ENCODE results near the gene IGBP1. TPM values are rescaled to one million over a fixed set of nuclear protein-coding genes. Genes with fewer than 3 reads are reported as not detected.

Gene IGBP1
- polyA plus RNA-seq (2013) = 135 TPM

DNA sequence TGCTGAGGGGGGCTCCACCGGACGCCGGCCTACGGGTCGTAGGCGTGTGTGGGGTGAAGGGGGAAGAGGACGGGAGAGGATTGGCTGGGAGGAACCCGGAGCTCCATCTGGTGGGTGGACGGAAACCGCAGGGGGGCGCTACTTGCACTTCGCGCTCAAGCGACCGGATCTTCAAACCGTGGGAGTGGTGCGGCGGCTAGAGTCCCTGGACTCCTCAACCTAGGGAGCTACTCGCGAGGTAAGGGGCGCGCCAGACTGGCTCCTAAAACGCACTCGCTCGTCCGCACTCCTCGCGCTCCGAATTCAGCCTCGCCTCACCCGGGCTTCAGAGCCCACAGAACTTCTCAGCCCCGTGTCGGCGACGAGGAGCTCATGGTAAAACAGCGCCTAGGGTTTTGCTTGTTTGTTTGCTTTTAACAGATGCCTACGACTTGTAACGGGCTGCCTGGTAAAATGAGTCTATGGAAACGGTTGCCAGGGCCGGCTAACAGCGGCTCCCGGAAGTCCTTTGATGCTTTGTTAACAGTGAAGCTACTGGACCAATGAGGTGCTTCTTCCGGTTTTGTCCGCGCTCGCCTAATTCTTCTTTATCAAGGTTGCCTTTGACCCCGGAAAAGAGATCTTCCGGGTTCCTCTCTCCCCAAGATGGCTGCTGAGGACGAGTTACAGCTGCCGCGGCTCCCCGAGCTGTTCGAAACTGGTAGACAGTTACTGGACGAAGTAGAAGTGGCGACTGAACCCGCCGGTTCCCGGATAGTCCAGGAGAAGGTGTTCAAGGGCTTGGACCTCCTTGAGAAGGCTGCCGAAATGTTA, at the start of gene IGBP1:
TSS of gene IGBP1 (plus strand) at position 145 of the 813 bp plus-strand sequence. CDS start at position 646, 501 bp downstream.
- WGBS (ENCODE audit: insufficient coverage) = 28% methylated on average over 52 of the region's 59 CpGs

DNA sequence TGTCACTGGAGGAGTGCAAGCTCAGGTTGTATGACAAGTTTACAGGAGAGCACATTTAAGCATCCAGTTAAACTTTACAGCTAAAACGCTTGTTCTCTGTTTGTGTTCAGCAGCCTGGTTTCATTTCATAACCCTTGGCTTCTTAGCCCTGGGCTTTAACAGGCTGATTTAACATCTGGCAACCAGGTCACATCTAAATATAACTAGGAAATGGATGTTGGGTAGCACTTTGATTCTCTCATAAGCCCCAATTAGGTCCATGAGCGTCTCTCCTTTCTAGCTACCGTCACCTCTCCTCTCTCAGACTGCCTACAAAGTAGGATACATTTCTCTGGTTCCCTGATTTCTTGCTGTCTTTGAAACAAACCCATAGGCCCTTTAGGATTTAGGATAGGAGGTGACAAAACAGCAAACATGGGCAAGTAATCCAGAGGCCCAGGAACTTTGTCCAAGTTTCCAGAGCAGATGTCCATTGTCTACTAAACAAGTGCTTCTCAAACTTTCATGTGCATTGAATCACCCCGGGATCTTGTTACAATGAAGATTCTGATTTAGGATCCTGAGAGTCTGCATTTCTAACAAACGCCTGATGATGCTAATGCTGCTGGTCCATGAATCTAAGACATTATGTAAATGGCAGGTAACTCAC, 48.5 kb upstream of the IGBP1 start:
- 75% methylated on average over 2 of the region's 5 CpGs for WGBS (ENCODE audit: insufficient coverage)
- CTCF ChIA-PET = no interaction called here

More for the DNA sequence above, at the start of gene IGBP1:
- Histone ChIP-seq H3K9me3 (ENCODE audit: control extremely low read depth in 1 of 5, control insufficient read depth in 4 of 5, insufficient read depth in 2 of 5, low read depth in 1 of 5, low read length in 4 of 5) (peaks cover 0 to 6% (median 0%) of the 10 kb centered on the region in 5 experiments), H3K36me3 (ENCODE audit: control insufficient read depth in 4 of 4, insufficient read depth in 4 of 4, low read length in 3 of 4) (peaks cover 0 to 8% (median 4%) of the 10 kb centered on the region in 4 experiments), H3K4me3 (ENCODE audit: control insufficient read depth in 1 of 7, extremely low read depth in 1 of 7, insufficient read depth in 4 of 7, low read depth in 2 of 7, low read length in 6 of 7) (peak within 1 kb of the TSS; percentile 70 to 87 (median 80)), H3K27ac (ENCODE audit: insufficient read depth in 1 of 2, low read depth in 1 of 2, low read length in 2 of 2, poor library complexity in 1 of 2, severe bottlenecking in 2 of 2) (peak within 1 kb of the TSS; percentile 86 to 94), H3K4me1 (ENCODE audit: control extremely low read depth in 1 of 4, control insufficient read depth in 4 of 4, insufficient read depth in 4 of 4, low read length in 3 of 4) (peaks cover 2 to 27% (median 9%) of the 10 kb centered on the region in 4 experiments), H3K27me3 (replicated peaks in 2 of 5; ENCODE audit: control insufficient read depth in 4 of 5, insufficient read depth in 5 of 5, low read length in 4 of 5) (no peaks in the 10 kb centered on the region)
- peak; percentile 88 to 94 (median 92) for DNase-seq
- ChIA-PET CTCF (interaction anchor here (0.7 to 1.6 kb wide), 5 partner anchors 14 to 251 kb away, joined by 3 to 5 read pairs (median 3); no protein-coding TSS in a partner anchor), POLR2A (no interaction called here)

DNA sequence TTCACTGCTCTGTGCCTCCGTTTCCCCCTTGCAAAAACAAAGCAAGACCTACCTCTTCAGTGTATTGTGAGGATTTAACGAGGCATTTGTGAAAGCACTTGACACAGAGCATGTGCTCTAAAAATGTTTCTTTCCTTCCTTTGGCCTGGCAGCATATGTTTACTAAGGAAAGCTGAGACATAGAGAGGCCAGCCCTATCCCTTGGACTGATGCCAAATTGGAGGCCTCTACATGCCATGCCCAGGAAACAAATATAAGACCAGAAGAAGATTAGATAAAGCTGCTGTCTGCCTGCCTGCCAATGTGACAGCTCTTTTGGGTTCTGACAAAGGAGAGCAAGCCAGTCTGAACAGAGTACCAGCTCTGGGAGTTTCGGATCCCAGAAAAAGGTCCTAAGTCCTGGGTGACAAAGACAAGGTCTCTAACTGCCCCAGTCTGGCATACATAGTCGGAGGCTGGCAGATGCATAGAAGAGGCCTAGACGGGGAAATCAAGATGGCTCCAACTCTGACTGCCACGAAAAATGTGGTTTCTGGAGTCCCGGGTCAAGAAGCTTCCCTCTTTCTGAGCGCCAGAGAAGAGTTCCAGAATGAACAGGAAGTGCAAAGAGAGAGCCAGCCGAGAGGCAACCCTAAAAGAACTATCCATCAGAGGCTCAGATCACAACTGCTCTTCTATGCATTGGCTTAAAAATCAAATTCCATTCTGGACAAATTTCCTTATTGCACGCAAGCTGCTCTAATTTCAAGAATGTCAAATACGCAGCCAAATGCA, 45.2 kb upstream of the IGBP1 start:
- H3K4me3 ChIP-seq (ENCODE audit: control insufficient read depth in 1 of 7, extremely low read depth in 1 of 7, insufficient read depth in 4 of 7, low read depth in 2 of 7, low read length in 6 of 7) = no peak overlapping the region
- peaks cover 0 to 2% (median 0%) of the 10 kb centered on the region in 4 experiments for H3K4me1 ChIP-seq (ENCODE audit: control extremely low read depth in 1 of 4, control insufficient read depth in 4 of 4, insufficient read depth in 4 of 4, low read length in 3 of 4)
- H3K27ac ChIP-seq (ENCODE audit: insufficient read depth in 1 of 2, low read depth in 1 of 2, low read length in 2 of 2, poor library complexity in 1 of 2, severe bottlenecking in 2 of 2) = no peak overlapping the region
- no peak for DNase-seq
- peaks cover 0 to 6% (median 0%) of the 10 kb centered on the region in 5 experiments for H3K27me3 ChIP-seq (replicated peaks in 2 of 5; ENCODE audit: control insufficient read depth in 4 of 5, insufficient read depth in 5 of 5, low read length in 4 of 5)
- ChIA-PET CTCF (interaction anchor here (0.6 to 1.7 kb wide), 2 partner anchors 9 to 373 kb away, joined by 3 to 4 read pairs; no protein-coding TSS in a partner anchor), POLR2A (no interaction called here)
- no peaks in the 10 kb centered on the region for H3K9me3 ChIP-seq (ENCODE audit: control extremely low read depth in 1 of 5, control insufficient read depth in 4 of 5, insufficient read depth in 2 of 5, low read depth in 1 of 5, low read length in 4 of 5)
- WGBS (ENCODE audit: insufficient coverage) = 64% methylated on average over 10 of the region's 11 CpGs
- no peaks in the 10 kb centered on the region for H3K36me3 ChIP-seq (ENCODE audit: control insufficient read depth in 4 of 4, insufficient read depth in 4 of 4, low read length in 3 of 4)

More for the DNA sequence above, 48.5 kb upstream of the IGBP1 start:
- no peak for DNase-seq
- H3K27me3 ChIP-seq (replicated peaks in 2 of 5; ENCODE audit: control insufficient read depth in 4 of 5, insufficient read depth in 5 of 5, low read length in 4 of 5) = peaks cover 0 to 2% (median 0%) of the 10 kb centered on the region in 5 experiments
- peaks cover 0 to 2% (median 0%) of the 10 kb centered on the region in 4 experiments for H3K4me1 ChIP-seq (ENCODE audit: control extremely low read depth in 1 of 4, control insufficient read depth in 4 of 4, insufficient read depth in 4 of 4, low read length in 3 of 4)
- H3K9me3 ChIP-seq (ENCODE audit: control extremely low read depth in 1 of 5, control insufficient read depth in 4 of 5, insufficient read depth in 2 of 5, low read depth in 1 of 5, low read length in 4 of 5) = no peaks in the 10 kb centered on the region
- H3K27ac ChIP-seq (ENCODE audit: insufficient read depth in 1 of 2, low read depth in 1 of 2, low read length in 2 of 2, poor library complexity in 1 of 2, severe bottlenecking in 2 of 2) = no peak overlapping the region
- no peaks in the 10 kb centered on the region for H3K36me3 ChIP-seq (ENCODE audit: control insufficient read depth in 4 of 4, insufficient read depth in 4 of 4, low read length in 3 of 4)
- POLR2A ChIA-PET = no interaction called here
- no peak overlapping the region for H3K4me3 ChIP-seq (ENCODE audit: control insufficient read depth in 1 of 7, extremely low read depth in 1 of 7, insufficient read depth in 4 of 7, low read depth in 2 of 7, low read length in 6 of 7)

DNA sequence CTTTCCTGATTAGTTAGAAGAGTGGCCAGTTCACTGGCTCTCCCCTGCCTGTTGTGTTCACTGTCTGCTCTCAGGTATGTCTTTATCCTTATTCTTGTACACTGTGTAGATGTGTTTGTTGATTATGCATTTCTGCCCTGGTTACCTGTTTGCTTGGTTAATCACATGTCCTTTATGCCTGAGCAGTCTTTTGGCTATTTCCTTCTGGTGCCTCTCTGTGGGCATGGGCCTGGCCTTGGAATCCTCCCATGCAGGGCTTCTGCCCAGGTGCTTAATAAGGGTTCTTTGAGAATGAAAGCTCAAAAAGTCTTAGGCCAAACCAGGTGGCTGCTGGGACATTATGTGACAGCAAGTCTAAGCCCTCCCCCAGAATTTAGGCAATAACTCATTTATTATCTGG, 44.5 kb upstream of the IGBP1 start:
- ChIA-PET CTCF (no interaction called here), POLR2A (no interaction called here)
- H3K27ac ChIP-seq (ENCODE audit: insufficient read depth in 1 of 2, low read depth in 1 of 2, low read length in 2 of 2, poor library complexity in 1 of 2, severe bottlenecking in 2 of 2) = no peak overlapping the region

DNA sequence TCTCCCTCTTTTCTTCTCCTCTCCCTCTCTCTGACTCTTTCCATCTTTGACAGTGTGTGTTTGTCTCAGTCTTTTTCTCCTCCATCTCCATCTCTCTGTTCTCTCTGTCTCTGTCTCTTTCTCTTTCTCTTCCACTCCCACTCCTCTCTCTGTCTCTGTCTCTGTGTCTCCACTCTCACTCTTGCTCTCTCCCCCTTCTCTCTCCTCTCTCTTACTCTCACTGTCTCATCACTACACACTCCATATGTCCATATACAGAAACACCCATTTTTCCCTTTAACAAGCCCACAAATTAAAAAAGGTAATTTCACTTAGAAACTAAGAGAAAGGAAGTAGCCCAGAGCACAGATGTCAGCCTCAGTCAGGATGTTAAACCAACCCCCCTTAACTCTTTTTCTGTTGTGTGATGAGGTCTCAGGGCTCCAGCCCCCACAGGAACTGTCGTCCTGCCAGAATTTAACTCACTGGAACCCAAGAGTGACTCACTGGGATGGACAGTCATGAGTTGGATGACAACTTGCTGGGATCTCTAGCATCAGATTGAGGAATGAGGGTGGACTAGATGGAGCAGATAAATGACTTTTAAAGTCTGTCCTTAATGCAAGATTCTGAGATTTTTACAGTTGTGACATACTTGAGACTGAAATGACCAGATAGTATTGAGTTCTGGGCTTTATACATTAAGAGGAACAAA, 43.5 kb upstream of the IGBP1 start:
- 63% methylated on average over 1 of the region's 1 CpG for WGBS (ENCODE audit: insufficient coverage)
- no peak for DNase-seq
- H3K4me3 ChIP-seq (ENCODE audit: control insufficient read depth in 1 of 7, extremely low read depth in 1 of 7, insufficient read depth in 4 of 7, low read depth in 2 of 7, low read length in 6 of 7) = no peak overlapping the region
- CTCF ChIA-PET = no interaction called here
- no peaks in the 10 kb centered on the region for H3K36me3 ChIP-seq (ENCODE audit: control insufficient read depth in 4 of 4, insufficient read depth in 4 of 4, low read length in 3 of 4)
- POLR2A ChIA-PET = interaction anchor here (0.7 kb wide), 1 partner anchor 15 kb away, joined by 3 read pairs; no protein-coding TSS in a partner anchor
- no peaks in the 10 kb centered on the region for H3K9me3 ChIP-seq (ENCODE audit: control extremely low read depth in 1 of 5, control insufficient read depth in 4 of 5, insufficient read depth in 2 of 5, low read depth in 1 of 5, low read length in 4 of 5)
- H3K4me1 ChIP-seq (ENCODE audit: control extremely low read depth in 1 of 4, control insufficient read depth in 4 of 4, insufficient read depth in 4 of 4, low read length in 3 of 4) = peaks cover 0 to 2% (median 0%) of the 10 kb centered on the region in 4 experiments
- no peak overlapping the region for H3K27ac ChIP-seq (ENCODE audit: insufficient read depth in 1 of 2, low read depth in 1 of 2, low read length in 2 of 2, poor library complexity in 1 of 2, severe bottlenecking in 2 of 2)
- H3K27me3 ChIP-seq (replicated peaks in 2 of 5; ENCODE audit: control insufficient read depth in 4 of 5, insufficient read depth in 5 of 5, low read length in 4 of 5) = peaks cover 0 to 6% (median 0%) of the 10 kb centered on the region in 5 experiments

More for the DNA sequence above, 44.5 kb upstream of the IGBP1 start:
- DNase-seq = no peak
- peaks cover 0 to 2% (median 0%) of the 10 kb centered on the region in 4 experiments for H3K4me1 ChIP-seq (ENCODE audit: control extremely low read depth in 1 of 4, control insufficient read depth in 4 of 4, insufficient read depth in 4 of 4, low read length in 3 of 4)
- H3K9me3 ChIP-seq (ENCODE audit: control extremely low read depth in 1 of 5, control insufficient read depth in 4 of 5, insufficient read depth in 2 of 5, low read depth in 1 of 5, low read length in 4 of 5) = no peaks in the 10 kb centered on the region
- no peak overlapping the region for H3K4me3 ChIP-seq (ENCODE audit: control insufficient read depth in 1 of 7, extremely low read depth in 1 of 7, insufficient read depth in 4 of 7, low read depth in 2 of 7, low read length in 6 of 7)
- peaks cover 0 to 6% (median 0%) of the 10 kb centered on the region in 5 experiments for H3K27me3 ChIP-seq (replicated peaks in 2 of 5; ENCODE audit: control insufficient read depth in 4 of 5, insufficient read depth in 5 of 5, low read length in 4 of 5)
- no peaks in the 10 kb centered on the region for H3K36me3 ChIP-seq (ENCODE audit: control insufficient read depth in 4 of 4, insufficient read depth in 4 of 4, low read length in 3 of 4)

DNA sequence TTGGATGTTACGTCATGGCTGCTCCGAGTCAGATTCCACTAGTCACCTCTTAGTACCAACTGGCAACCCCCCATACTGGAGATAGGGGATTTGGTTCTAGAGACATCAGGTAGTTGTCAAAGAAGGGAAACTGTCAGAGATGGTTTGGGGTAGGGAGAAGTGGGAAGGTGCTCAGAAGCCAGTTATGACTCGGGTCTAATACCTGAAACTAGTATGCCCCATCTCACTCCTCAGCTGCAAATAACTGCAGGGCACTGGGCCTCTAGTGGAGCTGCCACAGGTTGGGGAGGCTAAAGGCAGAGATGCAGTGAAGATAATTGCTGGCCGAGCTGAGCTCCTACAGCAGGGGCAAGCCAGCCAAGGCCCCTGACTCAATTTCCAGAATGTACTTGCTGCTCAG, 41.0 kb upstream of the IGBP1 start:
- 100% methylated on average over 1 of the region's 4 CpGs for WGBS (ENCODE audit: insufficient coverage)
- Histone ChIP-seq H3K36me3 (ENCODE audit: control insufficient read depth in 4 of 4, insufficient read depth in 4 of 4, low read length in 3 of 4) (no peaks in the 10 kb centered on the region), H3K4me3 (ENCODE audit: control insufficient read depth in 1 of 7, extremely low read depth in 1 of 7, insufficient read depth in 4 of 7, low read depth in 2 of 7, low read length in 6 of 7) (no peak overlapping the region), H3K4me1 (ENCODE audit: control extremely low read depth in 1 of 4, control insufficient read depth in 4 of 4, insufficient read depth in 4 of 4, low read length in 3 of 4) (peaks cover 0 to 2% (median 0%) of the 10 kb centered on the region in 4 experiments), H3K9me3 (ENCODE audit: control extremely low read depth in 1 of 5, control insufficient read depth in 4 of 5, insufficient read depth in 2 of 5, low read depth in 1 of 5, low read length in 4 of 5) (no peaks in the 10 kb centered on the region), H3K27me3 (replicated peaks in 2 of 5; ENCODE audit: control insufficient read depth in 4 of 5, insufficient read depth in 5 of 5, low read length in 4 of 5) (peaks cover 0 to 6% (median 0%) of the 10 kb centered on the region in 5 experiments), H3K27ac (ENCODE audit: insufficient read depth in 1 of 2, low read depth in 1 of 2, low read length in 2 of 2, poor library complexity in 1 of 2, severe bottlenecking in 2 of 2) (no peak overlapping the region)
- ChIA-PET POLR2A (no interaction called here), CTCF (no interaction called here)
- DNase-seq = no peak
